Osteocyte (in vitro differentiated cells): ENCODE results near the gene GRIPAP1. TPM values are rescaled to one million over a fixed set of nuclear protein-coding genes. Genes with fewer than 3 reads are reported as not detected.
A peak's percentile ranks its signal among the peaks of the same experiment; 100 is the strongest.

Experiments used
- DNase-seq: peaks from one replicate; pipeline ENCODE4 v3.0.0; 2021; ENCODE audit warnings: mixed read lengths; ENCODE audit not compliant: unreplicated experiment; ENCODE audit errors: extremely low spot score
- H3K27ac Mint-ChIP-seq: one replicate; pipeline ENCODE4 v1.8.0; 2021; ENCODE audit warnings: mild to moderate bottlenecking, mixed read lengths; ENCODE audit not compliant: unreplicated experiment
- H3K27me3 Mint-ChIP-seq: one replicate; pipeline ENCODE4 v1.8.0; 2021; ENCODE audit warnings: mixed read lengths; ENCODE audit not compliant: unreplicated experiment
- H3K36me3 Mint-ChIP-seq: one replicate; pipeline ENCODE4 v1.8.0; 2021; ENCODE audit warnings: mixed read lengths; ENCODE audit not compliant: unreplicated experiment
- H3K4me1 Mint-ChIP-seq: one replicate; pipeline ENCODE4 v1.8.0; 2021; ENCODE audit warnings: mixed read lengths; ENCODE audit not compliant: unreplicated experiment
- H3K4me3 Mint-ChIP-seq: one replicate; pipeline ENCODE4 v1.8.0; 2021; ENCODE audit warnings: mild to moderate bottlenecking, moderate library complexity, mixed read lengths; ENCODE audit not compliant: unreplicated experiment
- H3K9me3 Mint-ChIP-seq: one replicate; pipeline ENCODE4 v1.8.0; 2021; ENCODE audit warnings: mixed read lengths; ENCODE audit not compliant: unreplicated experiment
- CTCF ChIP-seq: fragments of 200-600 bp; sonication (generic); IDR thresholded peaks from 2 replicates; pipeline ENCODE4 v1.5.0; 2021; ENCODE audit warnings: antibody characterized with exemption, mild to moderate bottlenecking, moderate library complexity
- long read RNA-seq: library from polyadenylated mRNA; unstranded; transcript quantifications from one replicate; pipeline ENCODE4 v2.0.0, GENCODE V29; 2021
- total RNA-seq: library from RNA; stranded (reverse); gene quantifications from 2 replicates; pipeline ENCODE4 v1.2.1, GENCODE V29; 2021

The GRIPAP1 gene, protein sequence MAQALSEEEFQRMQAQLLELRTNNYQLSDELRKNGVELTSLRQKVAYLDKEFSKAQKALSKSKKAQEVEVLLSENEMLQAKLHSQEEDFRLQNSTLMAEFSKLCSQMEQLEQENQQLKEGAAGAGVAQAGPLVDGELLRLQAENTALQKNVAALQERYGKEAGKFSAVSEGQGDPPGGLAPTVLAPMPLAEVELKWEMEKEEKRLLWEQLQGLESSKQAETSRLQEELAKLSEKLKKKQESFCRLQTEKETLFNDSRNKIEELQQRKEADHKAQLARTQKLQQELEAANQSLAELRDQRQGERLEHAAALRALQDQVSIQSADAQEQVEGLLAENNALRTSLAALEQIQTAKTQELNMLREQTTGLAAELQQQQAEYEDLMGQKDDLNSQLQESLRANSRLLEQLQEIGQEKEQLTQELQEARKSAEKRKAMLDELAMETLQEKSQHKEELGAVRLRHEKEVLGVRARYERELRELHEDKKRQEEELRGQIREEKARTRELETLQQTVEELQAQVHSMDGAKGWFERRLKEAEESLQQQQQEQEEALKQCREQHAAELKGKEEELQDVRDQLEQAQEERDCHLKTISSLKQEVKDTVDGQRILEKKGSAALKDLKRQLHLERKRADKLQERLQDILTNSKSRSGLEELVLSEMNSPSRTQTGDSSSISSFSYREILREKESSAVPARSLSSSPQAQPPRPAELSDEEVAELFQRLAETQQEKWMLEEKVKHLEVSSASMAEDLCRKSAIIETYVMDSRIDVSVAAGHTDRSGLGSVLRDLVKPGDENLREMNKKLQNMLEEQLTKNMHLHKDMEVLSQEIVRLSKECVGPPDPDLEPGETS
- total RNA-seq, result 42.2 and 48.5 TPM in 2 replicates
- long read RNA-seq, transcript GRIPAP1-201 (26 exons, 3,031 nt), result major isoform, 35 of 67 reads
- long read RNA-seq, partial matches to known transcripts, result 12 of 67 reads
- long read RNA-seq, other reads (novel, unspliced or antisense), result 19 of 67 reads

- TF ChIP-seq CTCF, result no peak
- Mint-ChIP-seq H3K27ac (peak within 1 kb of the TSS; percentile 96), H3K4me1 (peaks cover 9% of the 10 kb centered on the region), H3K9me3 (peaks cover 3% of the 10 kb centered on the region), H3K4me3 (peak within 1 kb of the TSS; percentile 97), H3K36me3 (peaks cover 12% of the 10 kb centered on the region), H3K27me3 (no peaks in the 10 kb centered on the region)
- DNase-seq, result peak; percentile 90
Observed at GRCh38 chrX:49002091-49002935, at the start of gene GRIPAP1. TSS of gene GRIPAP1 (minus strand) at chrX:49002264. CDS start at chrX:49002229, 35 bp downstream.

- H3K36me3 Mint-ChIP-seq, result peaks cover 11% of the 10 kb centered on the region
- H3K9me3 Mint-ChIP-seq, result no peaks in the 10 kb centered on the region
- H3K4me1 Mint-ChIP-seq, result peaks cover 27% of the 10 kb centered on the region
- DNase-seq, result no peak
- no peak for TF ChIP-seq CTCF
- no peaks in the 10 kb centered on the region for H3K27me3 Mint-ChIP-seq
- H3K4me3 Mint-ChIP-seq, result peak overlapping the region; percentile 44
- H3K27ac Mint-ChIP-seq, result peak overlapping the region; percentile 72
Observed at GRCh38 chrX:49043987-49044281, 41.9 kb upstream of the GRIPAP1 start.

DNA sequence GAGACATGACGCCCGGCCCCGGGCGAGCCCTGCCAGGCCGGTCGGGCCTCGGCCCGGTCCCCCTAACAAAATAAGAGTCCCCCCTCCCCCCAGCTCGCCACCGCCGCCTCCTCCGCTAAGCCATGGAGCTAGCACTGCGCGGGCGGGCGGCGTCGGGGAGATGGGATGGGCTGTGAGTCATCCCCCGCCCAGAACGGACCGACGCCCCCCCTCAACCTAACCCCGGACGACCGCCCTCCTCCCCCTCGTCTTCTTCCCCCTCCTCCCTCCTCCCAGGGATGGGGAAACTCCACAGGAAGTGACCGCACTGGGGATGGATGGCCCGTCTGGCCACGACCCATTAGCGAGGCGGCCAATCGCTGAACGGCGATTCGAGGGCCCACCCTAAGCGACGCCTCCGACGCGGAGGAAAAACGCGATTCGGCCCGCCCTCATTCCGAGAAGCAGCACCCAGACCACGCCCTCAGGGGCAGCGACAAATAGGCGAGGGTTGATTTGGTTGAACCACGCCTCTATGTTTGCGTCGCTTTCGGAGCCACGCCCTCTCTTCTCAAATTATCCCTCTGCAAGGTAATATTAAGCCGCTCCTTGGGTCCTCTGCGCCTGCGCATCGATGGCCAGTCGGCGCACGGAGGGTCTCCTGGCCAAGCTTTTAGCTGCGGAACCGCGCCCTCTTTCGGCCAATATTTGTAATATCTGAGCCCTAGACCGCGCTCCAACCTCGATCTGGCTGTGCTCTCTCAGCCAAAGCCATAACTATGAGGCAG, 41.3 kb upstream of the GRIPAP1 start, which contains the start of gene TFE3:
TSS of gene TFE3 (minus strand) at position 138 of the 767 bp plus-strand sequence. CDS start at position 7, 131 bp downstream.
- peaks cover 15% of the 10 kb centered on the region for H3K36me3 Mint-ChIP-seq
- peak; percentile 71 for TF ChIP-seq CTCF

GRCh38 chrX:49042581-49043219, 40.6 kb upstream of the GRIPAP1 start:
- H3K27me3 Mint-ChIP-seq, result no peaks in the 10 kb centered on the region
- H3K4me3 Mint-ChIP-seq, result peak overlapping the region; percentile 91
- H3K36me3 Mint-ChIP-seq, result peaks cover 18% of the 10 kb centered on the region
- TF ChIP-seq CTCF, result no peak
- DNase-seq, result no peak
- H3K4me1 Mint-ChIP-seq, result peaks cover 33% of the 10 kb centered on the region
- peak overlapping the region; percentile 98 for H3K27ac Mint-ChIP-seq
- H3K9me3 Mint-ChIP-seq, result no peaks in the 10 kb centered on the region

More for the DNA sequence above, 41.3 kb upstream of the GRIPAP1 start, which contains the start of gene TFE3:
- peak; percentile 98 for DNase-seq
- H3K27ac Mint-ChIP-seq, result peak within 1 kb of the TSS; percentile 98
- peak within 1 kb of the TSS; percentile 91 for H3K4me3 Mint-ChIP-seq
- H3K27me3 Mint-ChIP-seq, result no peaks in the 10 kb centered on the region
- no peaks in the 10 kb centered on the region for H3K9me3 Mint-ChIP-seq
- H3K4me1 Mint-ChIP-seq, result peaks cover 32% of the 10 kb centered on the region
